ENCODE data around the gene BABAM1.

Gene BABAM1

DNA sequence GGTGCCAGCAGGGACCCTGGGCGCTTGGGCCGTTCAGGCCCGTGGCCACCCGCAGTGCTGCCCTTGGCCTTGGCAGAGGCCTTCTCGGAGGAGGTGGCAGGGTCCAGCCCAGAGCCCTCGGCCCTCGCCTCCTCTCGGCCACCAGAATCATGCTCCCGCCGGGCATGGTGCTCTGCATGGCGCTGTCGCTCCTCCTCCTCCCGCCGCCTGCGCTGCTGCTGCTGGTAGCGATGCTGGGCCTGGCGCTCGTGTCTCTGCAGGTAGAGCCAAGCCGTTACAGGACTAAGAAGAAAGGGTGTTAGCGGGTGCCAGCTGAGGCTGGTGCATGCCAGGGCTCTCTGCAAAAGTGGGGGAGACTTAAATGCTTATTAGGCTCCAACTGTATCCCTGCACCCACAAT is 57.9 kb downstream of the BABAM1 start:
- DNase-seq, result no peak

DNA sequence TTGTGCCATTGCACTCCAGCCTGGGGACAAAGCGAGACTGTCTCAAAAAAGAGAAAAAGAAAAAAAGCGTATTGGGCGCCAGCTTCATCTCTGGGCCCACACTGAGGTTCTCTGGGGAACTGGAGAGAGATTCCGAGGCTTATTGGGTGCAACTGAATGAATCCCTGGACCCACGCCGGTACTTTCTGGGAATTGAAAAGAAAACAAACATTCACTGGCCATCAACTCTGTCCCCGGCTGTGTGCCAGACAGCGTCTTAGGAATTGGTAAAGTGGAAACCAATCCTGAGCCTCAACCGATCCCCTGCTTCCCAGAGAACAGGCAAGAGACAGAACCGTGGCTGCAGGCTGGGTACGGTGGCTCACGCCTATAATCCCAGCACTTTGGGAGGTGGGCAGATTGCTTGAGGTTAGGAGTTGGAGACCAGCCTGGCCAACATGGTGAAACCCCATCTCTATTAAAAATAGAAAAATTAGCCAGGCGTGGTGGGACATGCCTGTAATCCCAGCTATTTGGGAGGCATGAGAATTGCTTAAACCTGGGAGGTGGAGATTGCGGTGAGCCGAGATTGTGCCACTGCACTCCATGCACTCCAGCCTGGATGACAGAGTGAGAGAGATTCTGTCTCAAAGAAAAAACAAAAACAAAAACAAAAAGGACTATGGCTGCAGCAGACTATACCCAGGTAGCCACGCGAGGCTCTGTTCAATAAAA is 58.8 kb downstream of the BABAM1 start:
- no peak for DNase-seq

DNA sequence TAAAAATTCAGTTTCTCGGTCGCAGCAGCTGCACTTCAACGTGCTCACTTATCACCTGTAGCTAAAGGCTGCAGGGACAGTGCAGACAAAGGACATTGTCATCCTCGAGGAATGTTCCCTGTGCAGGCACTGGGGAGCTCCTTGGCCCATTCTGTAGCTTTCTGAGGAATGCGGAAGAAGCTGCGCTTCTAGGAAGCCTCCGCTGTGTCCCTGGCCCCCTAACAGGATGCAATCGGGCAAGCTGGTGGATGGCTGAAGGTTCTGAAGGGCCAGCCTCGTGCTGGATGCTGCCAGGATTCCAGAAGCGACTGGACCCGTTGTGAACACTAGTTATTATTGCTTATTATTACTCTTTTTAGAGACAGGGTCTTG is 59.3 kb downstream of the BABAM1 start:
- DNase-seq, result no peak

DNA sequence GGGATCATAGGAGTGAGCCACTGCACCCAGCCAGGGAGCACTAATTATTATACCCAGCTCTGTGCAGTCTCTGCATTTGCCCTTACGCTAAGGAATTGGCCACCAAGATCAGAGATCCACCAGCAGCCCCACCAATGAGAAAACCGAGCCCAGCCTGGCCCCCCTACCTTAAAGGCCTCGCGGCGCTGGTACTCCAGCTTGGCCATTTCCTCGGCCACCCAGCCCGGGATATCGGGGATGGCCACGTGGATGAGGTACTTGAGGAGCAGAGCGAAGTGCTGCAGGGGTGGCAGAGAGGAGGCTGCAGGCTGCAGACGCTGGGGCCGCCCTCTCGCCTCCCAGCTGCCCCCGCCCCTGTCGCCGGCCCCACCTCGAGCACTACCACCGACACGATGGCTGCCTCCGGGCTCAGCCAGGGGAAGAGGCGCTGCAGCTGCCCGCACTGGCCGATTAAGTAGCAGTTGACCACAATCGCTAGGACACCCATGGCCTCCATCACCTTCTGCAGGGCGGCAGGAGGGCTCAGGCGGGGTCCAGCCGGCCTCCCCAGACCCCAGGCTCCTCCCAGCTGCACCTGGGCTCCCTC is 59.9 kb downstream of the BABAM1 start:
- no peak for DNase-seq

DNA sequence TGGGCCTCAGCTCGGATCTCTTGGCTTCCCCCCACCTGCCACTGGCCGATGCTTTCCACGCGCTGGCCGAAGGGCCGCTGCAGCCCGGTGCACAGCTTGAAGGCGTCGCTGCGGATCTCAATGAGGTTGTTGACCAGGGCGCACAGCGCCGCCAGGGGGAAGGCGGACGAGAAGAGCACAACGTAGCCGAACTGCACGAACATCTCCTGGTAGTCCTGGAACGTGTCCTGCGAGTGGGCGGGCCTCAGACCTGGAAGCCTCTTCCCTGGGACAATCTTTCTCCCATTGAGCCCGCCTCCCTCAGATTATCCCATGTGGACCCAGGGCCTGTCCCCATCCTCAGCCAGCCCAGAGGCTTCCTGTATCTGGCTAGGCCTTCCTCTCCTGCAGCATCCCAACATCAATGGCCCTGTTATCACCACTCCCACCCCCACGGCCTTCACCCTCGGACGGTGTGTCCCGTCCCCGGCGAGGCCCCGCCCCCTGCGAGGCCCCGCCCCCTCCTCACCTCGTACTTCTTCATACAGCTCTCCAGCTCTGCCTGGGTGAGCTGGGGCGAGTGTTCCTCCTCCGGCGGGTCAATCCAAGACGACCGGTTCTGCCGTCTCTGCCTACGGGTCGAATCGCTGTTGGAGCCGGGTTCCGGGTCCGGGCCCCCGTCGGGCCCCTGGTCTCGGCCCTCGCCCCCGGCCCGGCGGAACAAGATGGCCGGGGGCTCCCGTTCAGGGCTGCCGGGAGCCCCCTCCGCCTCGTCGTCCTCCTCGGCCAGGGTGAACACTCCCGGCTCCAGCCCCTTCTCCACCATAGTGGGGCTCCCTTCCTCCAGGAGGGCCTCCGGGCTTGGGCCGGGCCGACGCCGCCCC is 60.6 kb downstream of the BABAM1 start:
- no peak for DNase-seq

All from Kasumi-1 (cell line).